T1000 (cell line): ENCODE results near the gene RGS11.
"Not testable (repeated sequence)": the region's sequence is repeated elsewhere in the genome, so short reads cannot be mapped to it uniquely, and the experiment has no call there.

Experiments
- DNase-seq: peaks from one replicate; lab custom pipeline; 2025; ENCODE audit warnings: mixed read lengths; lab: John Stamatoyannopoulos, UW

Gene RGS11

DNA sequence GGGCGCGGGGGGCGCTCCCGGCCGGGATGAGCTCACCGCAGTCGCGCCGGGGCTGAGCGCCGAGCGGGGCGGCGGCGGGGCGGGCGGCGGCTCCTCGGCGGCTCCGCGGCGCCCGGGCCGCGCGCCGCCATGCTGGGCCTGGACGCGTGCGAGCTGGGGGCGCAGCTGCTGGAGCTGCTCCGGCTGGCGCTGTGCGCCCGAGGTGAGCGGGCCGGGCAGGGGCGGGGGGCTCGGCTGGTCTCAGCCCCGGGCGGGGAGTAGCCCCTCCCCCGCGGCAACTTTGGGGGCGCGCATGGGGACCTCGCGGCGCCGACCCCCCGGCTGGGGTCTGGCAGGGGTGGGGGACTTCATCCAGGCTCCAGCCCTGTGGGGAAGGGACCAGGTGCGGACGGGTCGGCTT is 4.8 kb upstream of the RGS11 start, which contains the start of gene ARHGDIG:
Gene ARHGDIG (plus strand): TSS at position 40 of the 400 bp plus-strand sequence. CDS start 90 bp downstream, at position 130.
- DNase-seq, result no peak

DNA sequence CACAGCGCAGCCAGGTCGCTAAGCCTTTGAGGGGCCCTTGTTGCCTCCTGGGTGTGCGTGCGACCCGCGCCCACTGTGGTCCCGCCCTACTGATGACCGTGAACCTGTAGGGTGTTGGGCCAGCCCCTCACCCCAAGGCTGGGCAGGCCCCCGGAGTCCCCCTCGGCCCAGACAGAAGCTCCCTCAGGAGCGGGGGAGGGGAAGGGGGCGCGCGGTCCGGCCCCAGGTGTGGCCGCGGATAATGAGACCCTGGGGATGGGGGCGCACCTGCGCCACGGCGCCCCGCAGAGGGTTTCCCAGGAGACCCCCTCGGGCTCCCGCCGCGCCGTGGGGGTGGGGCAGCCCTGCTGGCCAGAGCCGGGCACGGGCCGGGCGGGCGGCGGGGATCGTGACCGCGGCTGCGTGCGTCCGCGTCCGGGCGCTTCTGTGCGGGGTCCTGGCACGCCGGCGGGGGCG is 4.3 kb upstream of the RGS11 start:
- no peak for DNase-seq

DNA sequence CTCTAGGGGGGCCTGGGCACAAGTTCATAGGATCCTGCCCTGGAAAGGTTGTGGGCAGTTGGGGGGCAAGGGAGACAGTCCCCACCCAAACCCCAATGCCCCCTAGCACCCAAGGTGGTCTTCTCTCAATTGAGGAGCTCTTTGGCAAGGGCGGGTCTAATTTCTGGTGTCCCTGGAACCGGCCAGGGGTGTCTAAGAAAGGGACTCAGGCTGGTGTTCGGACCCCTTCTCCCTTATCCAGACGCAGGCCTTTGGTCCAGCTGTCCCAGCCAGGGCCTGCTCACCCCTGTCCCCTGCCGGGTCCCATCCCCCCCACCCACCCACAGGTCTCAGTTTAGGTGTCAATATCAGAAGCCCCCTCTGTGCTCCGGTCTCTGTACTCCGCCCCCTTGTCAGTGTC is 3.8 kb upstream of the RGS11 start:
- no peak for DNase-seq

DNA sequence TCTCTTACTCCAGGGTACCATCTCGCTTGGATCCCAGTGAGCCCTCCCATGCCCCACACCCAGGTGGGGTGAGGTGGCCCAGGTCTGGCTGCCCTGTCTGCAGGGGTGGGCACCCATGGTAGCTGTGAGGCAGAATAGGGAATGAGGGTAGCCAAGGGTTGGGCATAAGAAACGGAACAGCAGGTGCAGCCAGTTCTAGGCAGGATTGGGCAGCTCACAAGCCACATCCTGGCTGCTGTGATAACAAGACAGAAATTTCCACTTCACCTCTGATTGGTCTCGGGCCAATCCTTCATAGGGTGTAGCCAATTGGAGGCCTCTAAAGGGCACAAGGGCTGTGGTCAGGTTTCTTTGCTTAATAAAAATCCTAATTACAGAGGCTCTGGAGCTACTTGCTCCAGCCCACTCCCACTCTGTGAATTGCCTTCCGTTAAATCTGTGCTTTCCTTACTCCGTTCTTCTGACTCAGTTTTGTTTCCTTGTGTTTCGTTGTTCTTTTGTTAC is 3.2 kb upstream of the RGS11 start:
- no peak for DNase-seq

DNA sequence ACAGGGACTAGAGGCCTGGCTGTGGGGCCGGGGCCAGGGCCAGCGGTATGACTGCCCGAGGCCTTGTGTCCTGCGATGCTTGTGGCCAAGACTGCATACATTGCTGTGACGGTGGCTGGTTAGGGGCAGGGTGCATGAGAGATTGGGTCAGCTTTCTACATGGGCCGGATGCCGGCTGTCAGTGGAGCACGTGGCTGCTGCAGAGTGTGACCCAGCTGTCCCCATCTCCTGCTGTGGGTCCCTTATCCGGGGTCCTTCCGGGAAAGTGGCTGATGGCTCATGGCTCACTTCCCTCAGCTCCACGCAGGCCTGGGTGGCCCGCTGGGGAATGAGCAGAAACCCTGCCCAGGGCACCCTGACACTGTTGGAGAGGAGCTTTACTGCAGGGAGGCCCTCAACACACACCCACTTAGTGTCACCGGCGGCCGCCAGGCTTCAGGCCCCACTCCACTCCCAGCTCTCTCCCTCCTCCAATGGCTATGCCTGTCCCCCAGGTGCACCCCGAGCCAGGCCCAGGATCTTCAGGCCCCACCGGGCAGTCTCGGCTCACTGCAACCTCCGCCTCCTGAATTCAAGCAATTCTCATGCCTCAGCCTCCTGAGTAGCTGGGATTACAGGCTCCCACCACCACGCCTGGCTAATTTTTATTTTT is 808 bp upstream of the RGS11 start:
- no peak for DNase-seq

DNA sequence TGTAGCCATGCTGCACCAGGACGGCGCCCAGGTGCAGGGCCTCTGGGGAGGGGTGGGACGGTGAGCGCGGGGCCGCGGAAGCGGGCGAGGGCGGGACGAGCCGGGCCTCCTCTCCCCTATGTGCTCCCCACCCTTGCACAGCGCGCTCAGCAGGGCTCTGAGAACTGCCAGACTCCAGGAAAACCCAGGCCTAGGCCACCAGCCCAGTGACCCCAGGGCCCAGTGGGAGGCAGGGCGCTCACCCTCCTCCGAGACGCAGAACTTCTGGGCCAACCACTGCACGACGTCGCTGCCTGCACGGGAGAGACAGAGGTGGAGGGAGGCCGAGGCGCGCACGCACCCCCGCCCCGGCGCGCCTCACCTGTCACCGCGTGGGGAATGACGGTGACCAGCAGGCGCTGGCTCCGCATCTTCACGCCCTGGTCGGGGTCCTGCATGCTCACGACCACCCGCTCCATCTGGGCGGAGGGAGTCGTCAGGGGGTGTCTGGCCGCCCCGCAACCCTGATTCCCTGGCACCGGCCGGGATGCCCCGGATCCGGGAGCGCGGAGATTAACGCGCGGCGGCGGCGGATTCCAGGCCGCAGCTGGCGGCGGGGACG is 603 bp downstream of the RGS11 start:
- no peak for DNase-seq

DNA sequence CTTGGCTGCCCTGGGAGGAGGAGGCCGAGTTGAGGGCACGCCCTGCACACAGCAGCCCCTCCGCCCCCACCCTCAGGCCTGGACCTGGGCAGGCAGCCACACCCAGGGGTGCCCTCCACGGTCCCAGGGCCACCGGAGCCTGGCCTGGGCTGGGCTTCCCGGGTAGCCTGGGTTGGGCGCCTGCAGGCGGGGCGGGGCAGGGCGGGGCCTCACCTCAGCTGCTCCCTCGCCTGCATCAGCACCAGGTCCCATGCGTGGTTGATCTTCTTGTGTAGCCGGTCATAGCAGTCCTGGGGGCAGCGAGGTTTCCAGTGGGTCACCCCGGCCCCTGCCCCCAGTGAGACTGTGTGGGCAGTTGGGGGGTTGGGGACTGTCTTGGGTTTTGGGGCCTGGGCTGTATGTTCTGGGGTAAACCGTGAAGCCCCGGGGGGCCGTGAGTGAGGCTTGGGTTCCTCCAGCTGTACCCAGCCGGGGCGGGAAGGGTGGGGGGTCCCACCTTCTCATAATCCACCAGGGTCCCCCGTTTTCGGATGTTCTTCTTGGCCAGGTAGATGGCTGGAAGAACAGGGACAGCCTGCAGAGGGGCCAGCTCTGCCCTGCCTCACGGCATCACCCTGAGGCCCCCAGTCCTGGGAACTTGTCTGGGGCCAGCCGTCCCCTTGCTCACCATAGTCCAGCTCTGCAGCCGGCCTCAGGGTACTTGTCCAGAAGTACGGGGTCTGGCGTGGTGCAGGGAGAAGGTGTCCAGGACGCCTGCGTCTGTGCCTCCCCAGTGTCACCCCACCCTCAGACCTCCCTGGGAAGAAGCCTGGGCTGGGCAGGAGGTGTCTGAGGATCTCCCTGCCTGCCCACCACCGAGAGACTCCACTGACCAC is 2.0 kb downstream of the RGS11 start:
- no peak for DNase-seq

DNA sequence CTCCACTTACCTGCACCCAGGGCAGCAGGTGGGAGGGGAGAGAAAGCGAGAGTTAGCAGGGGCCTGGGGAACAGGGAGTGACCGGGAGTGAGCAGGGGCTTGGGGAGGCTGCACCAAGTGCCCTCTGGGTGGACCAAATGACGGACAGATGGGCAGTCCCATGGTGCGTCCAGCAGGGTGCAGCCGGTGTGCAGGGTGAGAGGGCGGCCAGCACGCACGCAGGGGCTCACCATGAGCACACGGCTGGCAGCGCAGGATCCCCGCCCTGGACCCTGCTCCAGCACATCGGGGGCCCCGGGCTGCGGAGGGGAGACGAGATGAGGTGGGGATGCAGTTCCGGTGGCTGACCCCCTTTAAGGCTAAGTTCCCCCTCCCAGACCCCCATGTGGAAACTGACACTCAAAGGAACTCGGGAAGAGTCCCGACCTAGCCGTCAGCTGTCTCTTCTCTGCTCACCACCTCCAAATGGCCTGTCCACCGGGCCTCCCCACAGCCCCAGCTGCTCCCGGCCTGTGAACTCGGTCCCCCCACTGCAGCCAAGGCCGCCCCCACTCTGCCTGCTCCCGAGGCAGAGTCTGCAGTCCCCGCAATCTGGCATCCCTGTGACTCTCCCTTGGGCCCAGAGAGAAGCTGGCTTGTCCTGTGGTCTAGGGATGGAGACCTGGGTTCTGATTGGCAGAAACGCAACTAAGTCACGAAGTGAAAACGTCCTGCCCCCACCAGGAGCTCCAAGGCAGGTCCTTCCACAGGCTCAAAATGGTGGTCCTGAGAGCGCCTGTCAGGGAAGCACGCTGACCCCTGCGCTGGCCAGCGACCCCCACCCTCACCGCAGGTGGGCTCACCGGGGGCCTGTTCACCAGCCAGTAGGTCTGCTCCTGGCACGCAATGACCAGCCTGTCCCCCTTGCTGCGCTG is 2.9 kb downstream of the RGS11 start:
- no peak for DNase-seq

DNA sequence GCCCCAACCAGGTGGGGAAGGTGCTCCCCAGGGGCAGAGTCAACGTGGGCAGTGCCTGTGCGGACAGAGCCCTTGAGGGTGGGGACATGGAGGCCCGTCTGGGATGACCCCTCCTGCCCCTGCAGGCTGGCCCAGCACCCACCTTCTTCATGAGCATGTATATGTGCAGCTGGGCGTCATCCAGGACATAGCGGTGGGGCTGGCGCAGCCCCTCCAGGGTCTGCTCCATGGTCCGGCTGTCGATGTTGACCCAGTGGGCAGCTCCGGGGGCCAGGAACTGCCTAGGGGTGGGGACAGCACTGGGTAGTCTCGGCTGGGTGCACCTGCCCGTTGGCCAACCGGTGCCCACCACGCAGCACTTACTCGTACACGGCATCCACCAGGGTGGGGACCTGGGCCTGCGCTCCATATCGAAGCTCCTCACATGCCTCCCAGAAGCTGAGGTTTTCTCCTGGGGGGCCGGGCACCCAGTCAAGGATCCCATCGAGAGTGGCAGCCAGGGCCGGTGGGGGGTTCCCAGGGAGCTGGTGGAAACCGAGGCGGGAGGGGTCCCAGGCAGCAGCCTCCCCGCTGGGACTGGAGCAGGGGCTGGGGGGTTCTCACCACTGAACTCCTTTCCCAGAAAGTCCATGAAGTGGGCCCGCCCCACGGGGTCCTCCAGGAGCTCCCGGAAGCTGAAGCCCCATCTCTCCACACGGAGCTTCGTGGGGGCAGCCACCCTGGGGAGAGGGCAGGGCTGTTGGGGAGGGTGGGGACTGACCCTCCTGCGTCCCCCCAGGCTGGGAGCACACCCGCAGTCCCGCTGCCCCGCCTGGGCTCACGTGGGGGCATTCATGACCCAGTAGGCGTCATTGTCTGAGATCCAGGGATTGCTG is 5.1 kb downstream of the RGS11 start:
- no peak for DNase-seq

DNA sequence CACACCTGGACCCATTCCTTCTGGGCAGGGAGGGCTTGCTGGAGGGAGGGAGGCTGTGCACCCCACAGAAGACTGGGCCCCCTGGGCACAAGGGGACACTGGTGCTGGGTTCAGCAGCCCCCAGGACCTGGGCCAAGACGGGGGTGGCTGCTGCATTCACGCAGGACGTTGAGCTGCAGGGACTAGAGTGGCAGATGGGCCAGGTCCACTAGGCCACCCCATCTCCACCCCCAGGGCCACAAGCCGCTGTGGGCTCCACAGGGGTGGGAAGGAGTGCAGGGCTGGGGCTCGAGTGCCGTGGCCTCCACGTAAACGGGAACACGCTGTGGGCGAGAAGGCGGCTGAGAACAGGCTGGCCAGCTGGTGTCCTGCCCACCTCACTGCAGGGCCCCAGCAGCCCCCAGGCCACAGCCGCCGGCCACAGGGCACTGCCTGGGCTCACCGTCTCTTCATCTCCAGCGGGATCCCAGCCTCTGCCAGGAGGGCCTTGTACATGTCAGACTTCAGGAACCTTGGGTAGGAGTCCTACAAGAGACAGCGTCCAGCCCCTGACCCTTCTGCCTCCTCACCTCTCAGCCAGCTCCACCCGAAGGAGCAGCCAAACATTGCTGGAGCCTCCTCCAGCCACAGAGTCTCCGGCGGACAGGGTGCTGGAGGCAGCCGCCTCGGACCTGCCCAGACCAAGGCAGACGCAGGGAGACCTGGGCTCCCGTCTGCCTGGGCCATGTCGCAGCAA is 6.5 kb downstream of the RGS11 start:
- DNase-seq, result no peak

DNA sequence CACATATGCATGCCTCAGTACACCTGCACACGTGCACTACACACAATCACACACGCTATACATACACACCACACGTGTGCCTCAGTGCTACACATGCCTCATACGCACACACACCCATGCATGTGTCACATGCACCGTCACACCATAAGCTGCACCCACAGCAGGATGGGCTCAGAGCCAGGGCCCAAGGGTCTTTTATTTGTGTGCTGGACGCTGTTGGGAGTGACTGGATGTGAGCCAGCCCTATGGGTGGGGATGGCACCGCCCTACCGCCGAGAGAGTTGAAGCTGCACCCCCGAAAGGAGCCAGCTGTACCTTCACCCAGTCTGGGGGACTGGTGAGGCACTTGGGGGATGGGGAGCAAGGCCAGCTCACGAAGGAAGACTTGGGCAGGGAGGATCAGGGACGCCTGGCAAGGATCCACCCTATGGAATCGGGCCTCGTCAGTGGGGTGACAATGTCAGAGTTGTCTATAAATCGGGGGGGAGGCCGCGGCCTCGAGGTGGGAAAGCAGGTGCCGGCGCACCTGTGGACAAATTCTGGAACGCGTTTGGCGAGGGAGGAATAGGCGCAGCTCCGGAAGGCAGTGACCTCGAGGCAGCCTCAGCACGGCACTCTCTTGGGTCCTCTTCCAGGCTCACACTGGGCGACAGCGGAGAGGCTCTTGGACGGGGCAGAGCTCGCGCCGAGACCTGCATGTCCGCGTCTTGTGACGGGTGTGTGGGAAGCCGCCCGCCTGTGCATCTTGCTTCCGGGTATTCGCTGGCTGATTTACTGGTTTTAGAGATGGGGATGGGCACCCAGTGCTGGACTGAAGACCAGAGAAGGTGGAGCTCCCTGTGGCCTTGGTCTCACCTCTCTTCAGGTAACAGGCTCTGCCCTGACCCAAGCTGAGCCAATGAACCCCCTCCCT is 7.3 kb downstream of the RGS11 start:
- DNase-seq, result no peak

DNA sequence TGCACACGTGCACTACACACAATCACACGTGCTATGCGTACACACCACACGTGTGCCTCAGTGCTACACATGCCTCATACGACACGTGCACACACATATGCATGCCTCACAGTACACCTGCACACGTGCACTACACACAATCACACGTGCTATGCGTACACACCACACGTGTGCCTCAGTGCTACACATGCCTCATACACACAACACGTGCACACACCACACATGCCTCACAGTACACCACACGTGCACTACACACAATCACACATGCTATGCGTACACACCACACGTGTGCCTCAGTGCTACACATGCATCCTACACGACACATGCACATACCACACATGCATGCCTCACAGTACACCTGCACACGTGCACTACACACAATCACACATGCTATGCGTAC is 8.2 kb downstream of the RGS11 start:
- DNase-seq, result not testable (repeated sequence)

DNA sequence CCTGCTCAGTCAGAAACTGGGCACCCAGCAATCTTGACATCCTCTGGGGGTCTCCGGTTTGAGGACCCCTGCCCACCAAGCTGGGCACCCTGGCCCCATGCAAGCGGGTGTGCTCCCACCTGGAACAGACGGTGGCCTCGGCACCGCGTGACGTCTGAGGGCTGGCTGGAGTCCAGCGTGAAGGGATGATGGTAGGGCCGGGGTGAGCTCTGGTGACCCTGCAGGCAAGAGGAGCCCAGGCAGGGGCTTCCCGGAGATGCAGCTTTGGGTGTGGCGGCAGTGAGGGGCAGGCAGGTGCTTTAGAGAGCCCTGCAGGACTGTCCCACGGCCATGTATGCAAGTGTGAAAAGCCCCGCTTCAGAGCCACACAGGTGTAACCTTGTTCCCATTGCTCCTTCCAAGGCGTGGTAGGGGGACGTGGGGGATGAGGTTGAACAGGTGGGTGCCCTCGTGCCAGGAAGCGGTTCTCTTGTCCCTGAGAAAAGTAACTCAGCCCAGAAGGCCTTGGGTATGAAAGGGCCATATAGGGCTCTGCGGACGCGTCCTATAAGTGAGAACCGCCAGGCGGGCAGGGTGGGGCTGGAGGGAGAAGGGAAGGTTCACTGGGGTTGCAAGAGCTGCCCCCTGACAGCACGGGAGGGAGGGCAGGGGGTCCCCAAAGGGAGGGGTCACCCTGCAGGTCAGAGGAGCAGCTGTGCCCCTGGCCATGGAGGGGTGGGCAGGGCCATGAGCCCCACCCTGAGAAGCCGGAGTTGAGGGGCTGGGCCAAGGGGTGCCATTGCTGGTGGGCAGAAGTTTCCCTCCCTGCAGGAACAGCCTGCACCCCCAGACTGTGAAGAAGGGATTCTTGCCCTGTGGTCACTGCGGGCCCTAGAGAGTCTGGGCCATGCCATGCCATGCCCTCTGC is 9.2 kb downstream of the RGS11 start:
- no peak for DNase-seq

DNA sequence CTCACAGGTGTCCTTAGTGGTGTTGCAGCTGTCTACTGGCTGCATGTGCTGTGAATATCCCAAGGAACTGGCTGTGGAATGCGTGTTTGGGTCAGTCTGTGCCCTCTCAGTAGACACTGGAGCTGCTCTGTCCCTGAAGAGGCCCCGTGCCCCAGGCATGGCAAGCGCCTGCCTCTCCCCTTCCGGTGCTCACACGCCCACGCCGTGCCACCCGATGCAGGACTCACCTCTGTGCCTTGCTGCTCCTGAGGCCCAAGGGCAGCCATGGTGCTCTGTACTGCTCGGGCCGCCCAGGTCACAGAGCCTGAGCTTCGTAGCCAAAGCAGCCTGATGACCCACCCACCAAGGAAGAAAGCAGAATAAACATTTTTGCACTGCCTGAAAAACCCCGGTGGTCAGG is 10.0 kb downstream of the RGS11 start:
- no peak for DNase-seq

DNA sequence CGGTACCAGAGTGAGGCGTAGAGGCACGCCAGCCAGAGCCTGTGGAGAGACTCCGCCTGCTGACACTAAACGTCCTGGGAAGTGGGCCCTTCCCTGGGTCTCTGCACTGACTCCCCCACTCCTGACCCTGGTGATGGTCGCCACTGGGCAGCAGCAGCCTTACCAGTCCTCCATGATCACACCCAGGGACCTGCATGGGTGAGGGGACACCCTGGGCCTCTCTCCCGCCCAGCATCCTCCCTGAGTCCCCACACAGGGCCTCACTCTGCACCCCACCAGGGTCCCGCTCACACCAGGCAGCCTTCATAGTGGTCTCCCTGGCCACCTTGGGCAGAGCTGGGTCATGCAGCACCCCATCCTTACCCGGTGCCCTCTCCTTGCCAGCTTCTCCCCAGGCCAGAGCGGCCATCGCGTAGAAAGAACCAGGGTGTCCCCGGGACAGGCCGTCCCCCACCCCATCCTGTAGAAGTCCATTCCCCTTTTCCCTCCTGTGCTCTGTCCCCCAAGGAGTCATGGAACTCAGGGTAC is 10.7 kb downstream of the RGS11 start:
- no peak for DNase-seq

DNA sequence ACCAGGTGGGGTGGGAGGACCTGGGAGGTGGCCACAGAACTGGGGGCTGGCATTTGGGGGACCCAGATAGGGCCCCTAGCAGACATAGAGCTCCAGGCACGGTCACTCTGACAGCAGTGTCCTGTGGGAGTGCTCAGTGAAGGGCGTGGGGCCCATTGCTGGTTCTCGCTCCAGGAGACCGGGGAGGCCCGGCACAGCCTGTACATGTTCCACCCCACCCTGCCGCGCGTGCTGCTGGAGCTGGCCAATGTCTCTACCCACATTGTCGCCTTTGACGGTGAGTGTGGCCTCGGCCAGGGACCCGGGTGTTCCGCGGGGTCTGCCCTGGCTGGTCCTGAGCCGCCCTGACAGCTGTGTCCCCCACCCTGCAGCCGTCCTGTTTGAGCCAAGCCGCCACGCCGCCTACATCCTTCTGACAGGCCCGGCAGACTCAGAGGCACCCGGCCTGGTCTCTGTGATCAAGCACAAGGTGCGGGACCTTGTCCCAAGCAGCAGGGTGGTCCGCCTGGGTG is 11.2 kb downstream of the RGS11 start:
- DNase-seq, result no peak

DNA sequence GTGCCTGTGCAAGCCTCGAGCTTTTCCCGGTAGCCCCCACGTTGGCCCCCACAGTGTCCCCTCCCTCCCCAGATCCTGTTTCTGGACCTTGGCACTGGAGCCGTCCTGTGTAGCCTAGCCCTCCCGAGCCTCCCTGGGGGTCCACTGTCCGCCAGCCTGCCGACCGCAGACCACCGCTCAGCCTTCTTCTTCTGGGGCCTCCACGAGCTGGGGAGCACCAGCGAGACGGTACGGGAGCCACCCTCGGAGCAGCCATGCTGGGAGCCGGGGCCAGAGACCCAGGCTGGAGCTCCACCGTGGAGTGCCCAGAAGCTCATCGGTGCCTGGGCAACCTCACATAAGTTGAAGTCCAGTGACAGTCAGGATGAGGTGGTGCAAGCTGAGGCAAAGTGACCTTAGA is 11.8 kb downstream of the RGS11 start:
- DNase-seq, result no peak
